GM11168 (cell line): ENCODE measurements around the gene SMC6.

Experiments
- in situ Hi-C: fragments of 300-500 bp; cut with MboI; formaldehyde crosslinking; loops from one replicate; pipeline ENCODE4 v1.12.0; 2022; ENCODE audit warnings: low sequenced_read_pairs; ENCODE audit not compliant: unreplicated experiment

The SMC6 gene

GRCh38 chr2:17719562-17720371 is 33.8 kb downstream of the SMC6 start:
- in situ Hi-C loops: loop anchor here (5.0 kb wide), 1 partner anchor 113 kb away; no protein-coding TSS in a partner anchor

- in situ Hi-C loops: no loop called here
Observed at GRCh38 chr2:17718689-17719088, 34.9 kb downstream of the SMC6 start.

- in situ Hi-C loops: no loop called here
Observed at GRCh38 chr2:17717666-17718065, 35.9 kb downstream of the SMC6 start.

GRCh38 chr2:17713291-17713690 is 40.3 kb downstream of the SMC6 start:
- in situ Hi-C loops: no loop called here

- in situ Hi-C loops: no loop called here
Observed at GRCh38 chr2:17710547-17711248, 42.9 kb downstream of the SMC6 start.

GRCh38 chr2:17709897-17710296 is 43.7 kb downstream of the SMC6 start:
- in situ Hi-C loops: no loop called here

GRCh38 chr2:17708501-17708900 is 45.1 kb downstream of the SMC6 start:
- in situ Hi-C loops: no loop called here

GRCh38 chr2:17706845-17707244 is 46.8 kb downstream of the SMC6 start:
- in situ Hi-C loops: no loop called here

- in situ Hi-C loops: no loop called here
Observed at GRCh38 chr2:17690776-17691175, 62.8 kb downstream of the SMC6 start.

- in situ Hi-C loops: no loop called here
Observed at GRCh38 chr2:17689010-17689409, 64.6 kb downstream of the SMC6 start.

- in situ Hi-C loops: no loop called here
Observed at GRCh38 chr2:17688600-17688999, 65.0 kb downstream of the SMC6 start.

- in situ Hi-C loops: no loop called here
Observed at GRCh38 chr2:17683981-17684380, 69.6 kb downstream of the SMC6 start.

GRCh38 chr2:17682098-17682857 is 71.3 kb downstream of the SMC6 start:
- in situ Hi-C loops: no loop called here

GRCh38 chr2:17680119-17680518 is 73.5 kb downstream of the SMC6 start:
- in situ Hi-C loops: no loop called here

- in situ Hi-C loops: no loop called here
Observed at GRCh38 chr2:17674817-17675216, 78.8 kb downstream of the SMC6 start.

- in situ Hi-C loops: no loop called here
Observed at GRCh38 chr2:17672583-17673317, 80.9 kb downstream of the SMC6 start.

GRCh38 chr2:17667898-17668297 is 85.7 kb downstream of the SMC6 start:
- in situ Hi-C loops: no loop called here

GRCh38 chr2:17664534-17664933 is 89.1 kb downstream of the SMC6 start:
- in situ Hi-C loops: no loop called here

GRCh38 chr2:17662723-17663122 is 90.9 kb downstream of the SMC6 start:
- in situ Hi-C loops: no loop called here

GRCh38 chr2:17661460-17661859 is 92.2 kb downstream of the SMC6 start:
- in situ Hi-C loops: no loop called here
